ENCODE data around the gene SSTR3. TPM values are rescaled to one million over a fixed set of nuclear protein-coding genes. Genes with fewer than 3 reads are reported as not detected.

Gene SSTR3
- polyA plus RNA-seq, 1 donor from 2014 or later = not detected

DNA sequence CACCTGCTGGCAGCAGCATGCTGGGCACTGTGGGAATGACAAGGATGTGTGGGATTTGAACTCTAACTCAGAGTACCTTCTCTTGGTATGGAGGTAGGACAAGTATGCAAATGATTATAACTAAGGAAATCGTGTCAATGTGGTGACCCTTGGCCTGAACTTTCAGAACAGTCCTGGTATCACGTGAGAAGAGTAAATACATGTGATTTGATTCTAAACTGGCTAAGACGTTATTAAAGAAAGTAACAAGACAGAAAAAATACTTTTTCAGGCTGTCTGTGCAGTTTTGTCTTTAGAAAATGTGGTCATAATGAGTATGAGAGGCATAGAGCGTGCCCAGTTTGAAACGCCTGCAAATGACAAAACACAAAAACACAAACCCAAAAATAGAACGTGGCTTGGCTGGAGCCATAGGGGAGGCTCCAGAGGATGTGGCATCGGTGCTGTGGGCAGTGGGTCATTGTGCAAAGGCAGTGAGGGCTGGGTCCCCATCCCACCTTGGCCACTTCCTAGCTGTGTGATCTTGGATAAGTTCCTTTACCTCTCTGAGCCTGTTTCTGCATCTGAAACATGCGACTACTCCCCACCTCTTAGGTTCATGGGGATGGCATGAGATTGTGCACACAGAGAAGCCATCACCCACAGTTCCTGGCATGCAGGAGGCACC lies 44.2 kb downstream of the SSTR3 start:
- Histone ChIP-seq H3K79me2 (replicated peaks; ENCODE audit: insufficient read depth, low read length) (no peaks in the 10 kb centered on the region), H3K9me3 (ENCODE audit: low read length) (no peaks in the 10 kb centered on the region), H4K20me1 (ENCODE audit: insufficient read depth) (no peaks in the 10 kb centered on the region), H3K9me2 (ENCODE audit: insufficient read depth, low read length) (no peaks in the 10 kb centered on the region), H3K9ac (ENCODE audit: low read length) (no peak overlapping the region), H2AFZ (ENCODE audit: low read depth, low read length) (no peak overlapping the region), H3K27me3 (ENCODE audit: insufficient read depth, low read depth, low read length) (no peaks in the 10 kb centered on the region), H3K36me3 (ENCODE audit: insufficient read depth, low read length) (no peaks in the 10 kb centered on the region), H3K27ac (ENCODE audit: low read length) (no peak overlapping the region), H3K4me3 (ENCODE audit: low read length) (no peak overlapping the region), H3K4me2 (ENCODE audit: low read length) (no peak overlapping the region), H3F3A (ENCODE audit: insufficient read depth, low read length, poor library complexity, severe bottlenecking) (no peaks in the 10 kb centered on the region)
- TF ChIP-seq EZH2 (IDR thresholded peaks at IDR 0.05; ENCODE audit: borderline replicate concordance, insufficient read depth, low read length, poor library complexity, severe bottlenecking) (no peak), SMC3 (conservative IDR thresholded peaks at IDR 0.05; ENCODE audit: poor library complexity) (no peak), EP300 (conservative IDR thresholded peaks at IDR 0.05; ENCODE audit: poor library complexity, severe bottlenecking) (no peak), POLR2AphosphoS5 (IDR thresholded peaks at IDR 0.05) (no peak), MXI1 (conservative IDR thresholded peaks at IDR 0.05; ENCODE audit: poor library complexity, severe bottlenecking) (no peak), RAD21 (conservative IDR thresholded peaks at IDR 0.05) (no peak), TAF1 (IDR thresholded peaks at IDR 0.05; ENCODE audit: low read depth) (no peak)
- TF ChIP-seq, protein P1, sequence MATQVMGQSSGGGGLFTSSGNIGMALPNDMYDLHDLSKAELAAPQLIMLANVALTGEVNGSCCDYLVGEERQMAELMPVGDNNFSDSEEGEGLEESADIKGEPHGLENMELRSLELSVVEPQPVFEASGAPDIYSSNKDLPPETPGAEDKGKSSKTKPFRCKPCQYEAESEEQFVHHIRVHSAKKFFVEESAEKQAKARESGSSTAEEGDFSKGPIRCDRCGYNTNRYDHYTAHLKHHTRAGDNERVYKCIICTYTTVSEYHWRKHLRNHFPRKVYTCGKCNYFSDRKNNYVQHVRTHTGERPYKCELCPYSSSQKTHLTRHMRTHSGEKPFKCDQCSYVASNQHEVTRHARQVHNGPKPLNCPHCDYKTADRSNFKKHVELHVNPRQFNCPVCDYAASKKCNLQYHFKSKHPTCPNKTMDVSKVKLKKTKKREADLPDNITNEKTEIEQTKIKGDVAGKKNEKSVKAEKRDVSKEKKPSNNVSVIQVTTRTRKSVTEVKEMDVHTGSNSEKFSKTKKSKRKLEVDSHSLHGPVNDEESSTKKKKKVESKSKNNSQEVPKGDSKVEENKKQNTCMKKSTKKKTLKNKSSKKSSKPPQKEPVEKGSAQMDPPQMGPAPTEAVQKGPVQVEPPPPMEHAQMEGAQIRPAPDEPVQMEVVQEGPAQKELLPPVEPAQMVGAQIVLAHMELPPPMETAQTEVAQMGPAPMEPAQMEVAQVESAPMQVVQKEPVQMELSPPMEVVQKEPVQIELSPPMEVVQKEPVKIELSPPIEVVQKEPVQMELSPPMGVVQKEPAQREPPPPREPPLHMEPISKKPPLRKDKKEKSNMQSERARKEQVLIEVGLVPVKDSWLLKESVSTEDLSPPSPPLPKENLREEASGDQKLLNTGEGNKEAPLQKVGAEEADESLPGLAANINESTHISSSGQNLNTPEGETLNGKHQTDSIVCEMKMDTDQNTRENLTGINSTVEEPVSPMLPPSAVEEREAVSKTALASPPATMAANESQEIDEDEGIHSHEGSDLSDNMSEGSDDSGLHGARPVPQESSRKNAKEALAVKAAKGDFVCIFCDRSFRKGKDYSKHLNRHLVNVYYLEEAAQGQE (IDR thresholded peaks at IDR 0.05; ENCODE audit: borderline replicate concordance) = no peak
- TF ChIP-seq, protein P2, sequence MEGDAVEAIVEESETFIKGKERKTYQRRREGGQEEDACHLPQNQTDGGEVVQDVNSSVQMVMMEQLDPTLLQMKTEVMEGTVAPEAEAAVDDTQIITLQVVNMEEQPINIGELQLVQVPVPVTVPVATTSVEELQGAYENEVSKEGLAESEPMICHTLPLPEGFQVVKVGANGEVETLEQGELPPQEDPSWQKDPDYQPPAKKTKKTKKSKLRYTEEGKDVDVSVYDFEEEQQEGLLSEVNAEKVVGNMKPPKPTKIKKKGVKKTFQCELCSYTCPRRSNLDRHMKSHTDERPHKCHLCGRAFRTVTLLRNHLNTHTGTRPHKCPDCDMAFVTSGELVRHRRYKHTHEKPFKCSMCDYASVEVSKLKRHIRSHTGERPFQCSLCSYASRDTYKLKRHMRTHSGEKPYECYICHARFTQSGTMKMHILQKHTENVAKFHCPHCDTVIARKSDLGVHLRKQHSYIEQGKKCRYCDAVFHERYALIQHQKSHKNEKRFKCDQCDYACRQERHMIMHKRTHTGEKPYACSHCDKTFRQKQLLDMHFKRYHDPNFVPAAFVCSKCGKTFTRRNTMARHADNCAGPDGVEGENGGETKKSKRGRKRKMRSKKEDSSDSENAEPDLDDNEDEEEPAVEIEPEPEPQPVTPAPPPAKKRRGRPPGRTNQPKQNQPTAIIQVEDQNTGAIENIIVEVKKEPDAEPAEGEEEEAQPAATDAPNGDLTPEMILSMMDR (IDR thresholded peaks at IDR 0.05; ENCODE audit: poor library complexity, severe bottlenecking) = no peak

DNA sequence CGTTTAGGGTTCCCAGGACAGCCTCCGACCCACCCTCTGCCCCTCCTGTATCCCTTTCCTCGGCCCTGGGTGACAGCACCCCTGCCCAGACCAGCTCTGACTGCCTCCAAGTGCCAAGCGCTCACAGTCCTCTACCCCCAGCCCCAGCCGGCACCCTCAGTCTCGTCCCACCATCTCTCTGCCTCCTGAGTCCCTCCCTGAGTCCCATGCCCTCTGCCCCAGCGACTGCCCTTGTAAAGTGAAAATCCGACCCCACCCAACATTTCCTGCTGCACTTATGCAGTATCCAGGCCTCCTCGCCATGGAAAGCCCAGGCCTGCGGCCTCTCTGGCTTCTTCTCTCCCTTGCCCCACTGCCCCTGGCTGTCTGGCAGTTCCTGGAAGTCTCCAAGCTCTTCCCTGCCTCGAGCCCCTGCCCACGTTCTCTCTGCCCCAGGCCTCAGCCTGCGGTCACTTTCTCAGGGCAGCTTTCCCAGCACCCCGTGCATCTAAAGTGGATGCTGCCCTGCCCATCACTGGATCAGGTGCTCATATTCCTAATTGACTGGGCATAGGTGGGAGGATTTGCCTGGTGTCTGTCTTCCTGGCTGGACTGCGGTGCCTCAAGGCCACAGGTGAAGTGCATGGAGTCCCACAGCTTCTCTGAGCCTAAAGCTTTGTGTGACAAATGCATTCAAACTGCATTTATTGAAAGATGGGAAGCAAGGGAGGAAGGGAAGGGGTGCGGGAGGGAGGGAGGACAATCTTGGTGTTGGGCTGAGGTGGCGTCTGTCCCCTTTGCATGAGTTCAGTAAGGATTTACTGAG lies 44.9 kb downstream of the SSTR3 start:
- Histone ChIP-seq H3K4me3 (ENCODE audit: low read length) (no peak overlapping the region), H4K20me1 (ENCODE audit: insufficient read depth) (no peaks in the 10 kb centered on the region), H3F3A (ENCODE audit: insufficient read depth, low read length, poor library complexity, severe bottlenecking) (no peaks in the 10 kb centered on the region), H3K9me3 (ENCODE audit: low read length) (no peaks in the 10 kb centered on the region), H3K27me3 (ENCODE audit: insufficient read depth, low read depth, low read length) (no peaks in the 10 kb centered on the region), H2AFZ (ENCODE audit: low read depth, low read length) (no peak overlapping the region), H3K36me3 (ENCODE audit: insufficient read depth, low read length) (no peaks in the 10 kb centered on the region), H3K4me2 (ENCODE audit: low read length) (no peak overlapping the region), H3K9me2 (ENCODE audit: insufficient read depth, low read length) (no peaks in the 10 kb centered on the region), H3K27ac (ENCODE audit: low read length) (no peak overlapping the region), H3K9ac (ENCODE audit: low read length) (no peak overlapping the region), H3K79me2 (replicated peaks; ENCODE audit: insufficient read depth, low read length) (no peaks in the 10 kb centered on the region)
- TF ChIP-seq SMC3 (conservative IDR thresholded peaks at IDR 0.05; ENCODE audit: poor library complexity) (no peak), TAF1 (IDR thresholded peaks at IDR 0.05; ENCODE audit: low read depth) (no peak), RAD21 (conservative IDR thresholded peaks at IDR 0.05) (no peak), EP300 (conservative IDR thresholded peaks at IDR 0.05; ENCODE audit: poor library complexity, severe bottlenecking) (no peak), EZH2 (IDR thresholded peaks at IDR 0.05; ENCODE audit: borderline replicate concordance, insufficient read depth, low read length, poor library complexity, severe bottlenecking) (no peak), POLR2AphosphoS5 (IDR thresholded peaks at IDR 0.05) (no peak), MXI1 (conservative IDR thresholded peaks at IDR 0.05; ENCODE audit: poor library complexity, severe bottlenecking) (no peak)
- TF ChIP-seq, protein P2 (IDR thresholded peaks at IDR 0.05; ENCODE audit: poor library complexity, severe bottlenecking) = no peak
- TF ChIP-seq, protein P1 (IDR thresholded peaks at IDR 0.05; ENCODE audit: borderline replicate concordance) = no peak

Measured in neural cell (in vitro differentiated cells).